MM.1S (cell line): ENCODE data around the gene TRAIP.

ENCODE experiments used
- CTCF ChIP-seq: fragments of 300-600 bp; sonication (generic); IDR thresholded peaks from 2 replicates; pipeline ENCODE4 v1.5.1; 2016; ENCODE audit warnings: antibody characterized with exemption, low read length, mixed read lengths
- EZH2 ChIP-seq: fragments of 300-600 bp; sonication (generic); optimal IDR thresholded peaks from 2 replicates; pipeline ENCODE3; 2017; ENCODE audit warnings: low read depth, mild to moderate bottlenecking, antibody characterized with exemption, low read length, mixed read lengths

GRCh38 chr3:49867871-49868321 lies 11.5 kb upstream of the TRAIP start:
- TF ChIP-seq CTCF, result no peak
- TF ChIP-seq EZH2, result no peak
